ENCODE measurements around the gene ENSA. TPM values are rescaled to one million over a fixed set of nuclear protein-coding genes. Genes with fewer than 3 reads are reported as not detected.
"Not testable (repeated sequence)": the region's sequence is repeated elsewhere in the genome, so short reads cannot be mapped to it uniquely, and the experiment has no call there.

ENSA gene
- total RNA-seq, 2 donors from 2014 or later = 81.7 to 139 TPM

- no peaks in the 10 kb centered on the region for H3K27me3 ChIP-seq
- H3K36me3 ChIP-seq = peaks cover 89% of the 10 kb centered on the region
- peak overlapping the region; percentile 90 to 96 for H3K4me3 ChIP-seq
- peaks cover 0 to 63% of the 10 kb centered on the region in 2 donors for H3K4me1 ChIP-seq
- H3K27ac ChIP-seq = peak overlapping the region; percentile 98 to 100
- DNase-seq (ENCODE audit: low spot score) = no peak
- H3K9me3 ChIP-seq = no peaks in the 10 kb centered on the region
- TF ChIP-seq CTCF (IDR thresholded peaks at IDR 0.05) = no peak
These were observed 54.3 kb downstream of the ENSA start for GRCh38 chr1:150575072-150575489.

- no peak for TF ChIP-seq CTCF (IDR thresholded peaks at IDR 0.05)
- Histone ChIP-seq H3K27ac (peak overlapping the region; percentile 98 to 100), H3K36me3 (peaks cover 94% of the 10 kb centered on the region), H3K4me3 (peak overlapping the region; percentile 90 to 96), H3K9me3 (no peaks in the 10 kb centered on the region), H3K27me3 (no peaks in the 10 kb centered on the region), H3K4me1 (peaks cover 0 to 66% of the 10 kb centered on the region in 2 donors)
- no peak for DNase-seq (ENCODE audit: low spot score)
These were observed 54.9 kb downstream of the ENSA start for GRCh38 chr1:150574260-150575071.

- H3K4me3 ChIP-seq = peak overlapping the region in 1 of 2 donors; percentile 90
- peaks cover 0 to 74% of the 10 kb centered on the region in 2 donors for H3K4me1 ChIP-seq
These were observed 55.8 kb downstream of the ENSA start for GRCh38 chr1:150573648-150574071.

GRCh38 chr1:150572918-150573647 is 56.3 kb downstream of the ENSA start:
- no peak for TF ChIP-seq CTCF (IDR thresholded peaks at IDR 0.05)
- no peak for DNase-seq (ENCODE audit: low spot score)
- H3K27ac ChIP-seq = peak overlapping the region; percentile 98 to 100
- H3K9me3 ChIP-seq = no peaks in the 10 kb centered on the region
- H3K27me3 ChIP-seq = no peaks in the 10 kb centered on the region
- H3K4me1 ChIP-seq = peaks cover 0 to 80% of the 10 kb centered on the region in 2 donors
- H3K36me3 ChIP-seq = peaks cover 83% of the 10 kb centered on the region
- H3K4me3 ChIP-seq = peak overlapping the region in 1 of 2 donors; percentile 90

More at GRCh38 chr1:150573648-150574071, 55.8 kb downstream of the ENSA start:
- Histone ChIP-seq H3K36me3 (peaks cover 87% of the 10 kb centered on the region), H3K27ac (peak overlapping the region; percentile 98 to 100)
- not testable (repeated sequence) for H3K27me3 ChIP-seq; H3K9me3 ChIP-seq; DNase-seq (ENCODE audit: low spot score)

Other genes starting within 250 kb of the ENSA start
- 10 to 100 TPM; 10.5 to 18.1 TPM for gene TARS2, start 142.2 kb downstream of the ENSA start, total RNA-seq
- 10 to 100 TPM; 28.6 to 37.2 TPM for gene ECM1, start 121.5 kb downstream of the ENSA start, total RNA-seq
- not detected for gene FALEC, start 113.9 kb downstream of the ENSA start, total RNA-seq
- gene ADAMTSL4, start 80.2 kb downstream of the ENSA start, total RNA-seq = 10 to 100 TPM; 21.9 to 41.1 TPM
- 100 to 1,000 TPM in 1 of 2 donors, 10 to 100 TPM in 1; 96.7 to 146 TPM for gene MCL1, start 50.0 kb downstream of the ENSA start, total RNA-seq
- gene GOLPH3L, start 67.5 kb upstream of the ENSA start, total RNA-seq = 10 to 100 TPM; 11.3 to 12.7 TPM
- gene HORMAD1, start 91.3 kb upstream of the ENSA start, total RNA-seq = under 1 TPM in 1 of 2 donors, not detected in 1; 0.31 TPM
- gene CTSS, start 136.2 kb upstream of the ENSA start, total RNA-seq = 10 to 100 TPM in 1 of 2 donors, 1 to 10 TPM in 1; 7.3 to 33.2 TPM
- gene CTSK, start 178.6 kb upstream of the ENSA start, total RNA-seq = 1 to 10 TPM; 7.5 to 9.4 TPM
- 10 to 100 TPM; 28.3 to 40.3 TPM for gene ARNT, start 247.0 kb upstream of the ENSA start, total RNA-seq

All from right atrium auricular region (tissue), 2 donors.